ENCODE data around the gene KRTAP10-11.

DNA sequence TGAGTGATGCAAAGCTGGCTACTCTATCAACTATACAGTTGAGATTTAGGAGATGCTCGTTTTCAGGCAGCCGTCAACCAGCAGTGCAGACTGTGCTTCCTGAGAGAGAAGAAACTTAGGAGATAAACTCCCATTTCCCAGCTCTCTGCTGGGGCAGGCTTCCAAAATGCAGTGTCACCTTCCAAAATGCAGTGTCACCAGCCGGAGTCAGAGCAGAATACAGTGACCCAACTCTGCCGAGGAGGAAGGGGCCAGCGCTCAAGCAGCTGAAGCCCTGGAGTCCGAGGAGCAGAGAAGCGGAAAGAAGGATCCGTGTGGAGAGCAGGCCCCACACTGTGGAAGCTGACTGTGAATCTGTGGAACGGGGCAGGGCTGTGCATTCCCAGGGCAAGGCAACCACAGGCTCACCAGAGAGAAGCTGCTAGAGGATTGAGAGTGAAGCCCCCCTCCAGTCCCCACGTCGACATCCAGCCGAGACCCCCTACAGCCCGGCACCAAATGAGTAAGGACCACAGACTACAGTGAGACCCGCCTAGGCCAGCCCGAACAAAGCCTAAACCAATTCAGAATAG, 36.5 kb downstream of the KRTAP10-11 start:
- no peak for TF ChIP-seq POLR2AphosphoS5 (IDR thresholded peaks at IDR 0.05; ENCODE audit: borderline replicate concordance, low read depth, low read length)
- no peak for TF ChIP-seq EZH2 (IDR thresholded peaks at IDR 0.05)
- TF ChIP-seq FOXP2 (optimal IDR thresholded peaks at IDR 0.05; ENCODE audit: control extremely low read depth, extremely low read length, insufficient read depth), result no peak
